Karpas-422 (cell line): ENCODE data around the gene ZSWIM4. TPM values are rescaled to one million over a fixed set of nuclear protein-coding genes. Genes with fewer than 3 reads are reported as not detected.

Source experiments
- DNase-seq: peaks from one replicate; pipeline ENCODE4 v3.0.0-alpha.2; 2015
- H2AFZ ChIP-seq: fragments of 200-600 bp; sonication (generic); 2 replicates; pipeline ENCODE4 v1.6.1; 2014; ENCODE audit warnings: antibody characterized with exemption, low read length, mixed read lengths
- H3K27ac ChIP-seq: fragments of 200-600 bp; sonication (generic); 2 replicates; pipeline ENCODE4 v1.5.1; 2014; ENCODE audit warnings: mild to moderate bottlenecking, low read length, moderate library complexity
- H3K27me3 ChIP-seq: fragments of 200-600 bp; sonication (generic); 2 replicates; pipeline ENCODE4 v1.6.1; 2014; ENCODE audit warnings: low read length, mixed read lengths
- H3K36me3 ChIP-seq: fragments of 200-600 bp; sonication (generic); 2 replicates; pipeline ENCODE4 v1.6.1; 2014; ENCODE audit warnings: low read length, mixed read lengths; ENCODE audit not compliant: insufficient read depth
- H3K4me1 ChIP-seq: fragments of 200-600 bp; sonication (generic); 2 replicates; pipeline ENCODE4 v1.6.1; 2014; ENCODE audit warnings: mild to moderate bottlenecking, low read length, mixed read lengths
- H3K4me2 ChIP-seq: fragments of 200-600 bp; sonication (generic); 2 replicates; pipeline ENCODE4 v1.6.1; 2014; ENCODE audit warnings: low read length, low read depth, mild to moderate bottlenecking; ENCODE audit not compliant: poor library complexity, severe bottlenecking
- H3K4me3 ChIP-seq: fragments of 200-600 bp; sonication (generic); 2 replicates; pipeline ENCODE4 v1.5.1; 2014; ENCODE audit warnings: mild to moderate bottlenecking, antibody characterized with exemption, low read length, mixed read lengths
- H3K79me2 ChIP-seq: fragments of 200-600 bp; sonication (generic); 2 replicates; pipeline ENCODE4 v1.6.1; 2014; ENCODE audit warnings: mild to moderate bottlenecking, low read length, mixed read lengths
- H3K9ac ChIP-seq: fragments of 200-600 bp; sonication (generic); 2 replicates; pipeline ENCODE4 v1.6.0; 2014; ENCODE audit warnings: low read length
- H3K9me2 ChIP-seq: fragments of 200-600 bp; sonication (generic), shearing (Covaris generic); replicated peaks from 2 replicates; pipeline ENCODE4 v1.6.0; 2014; ENCODE audit warnings: mild to moderate bottlenecking, low read length, moderate library complexity; ENCODE audit not compliant: insufficient read depth
- H3K9me3 ChIP-seq: fragments of 300-700, 200-600 bp; sonication (generic); 2 replicates; pipeline ENCODE4 v1.6.1; 2014; ENCODE audit warnings: low read length, mixed read lengths
- H4K20me1 ChIP-seq: fragments of 200-600 bp; sonication (generic); 2 replicates; pipeline ENCODE4 v1.6.1; 2014; ENCODE audit warnings: mild to moderate bottlenecking, antibody characterized with exemption, low read length, low read depth; ENCODE audit not compliant: insufficient read depth
- total RNA-seq: library from RNA; depleted of rRNA; stranded (reverse); fragments of >200 nt; shearing (Covaris generic); gene quantifications from 2 replicates; pipeline ENCODE4 v1.2.3, GENCODE V29; 2014; ENCODE audit warnings: low replicate concordance

Gene ZSWIM4
- total RNA-seq, 1 experiment from 2014 or later: 7.3 TPM

DNA sequence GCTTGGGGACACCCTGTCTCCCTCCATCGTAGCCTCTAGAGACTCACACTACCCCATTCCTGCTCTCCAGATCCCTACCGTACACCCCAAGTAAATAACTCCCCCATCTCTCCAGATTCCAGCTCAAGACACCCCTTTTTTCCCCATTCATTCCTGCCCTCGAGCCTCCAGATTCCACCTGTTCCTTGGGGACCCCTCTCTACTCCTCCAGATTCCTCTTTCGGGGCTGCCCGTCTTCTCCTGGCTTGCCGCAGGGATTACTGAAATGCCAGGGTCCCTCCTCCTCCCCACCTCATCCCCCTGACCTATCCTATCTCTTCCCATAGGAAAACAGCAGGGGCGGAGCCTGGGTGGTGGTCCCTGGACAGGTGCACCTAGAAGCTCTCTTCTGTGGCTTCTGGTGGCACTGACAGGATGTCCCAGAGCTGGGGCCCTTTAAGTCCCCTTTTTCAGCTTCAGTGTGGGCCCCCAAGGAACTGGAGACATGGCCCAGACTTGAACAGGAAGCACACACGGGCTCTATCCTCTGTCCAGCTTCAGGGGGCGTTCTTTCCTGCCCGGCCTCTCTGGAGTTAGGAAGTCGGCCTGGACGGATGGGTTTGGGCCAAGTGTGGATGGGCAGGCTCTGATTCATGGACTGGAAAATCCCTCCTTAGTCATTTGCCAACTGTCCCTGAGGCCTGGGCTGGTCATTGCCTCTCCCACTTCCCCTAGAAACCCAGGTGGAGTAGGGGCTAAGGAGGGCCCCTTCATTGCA, 1.2 kb downstream of the ZSWIM4 start:
- Histone ChIP-seq H3K27me3 (no peaks in the 10 kb centered on the region), H3K36me3 (no peaks in the 10 kb centered on the region), H3K4me3 (peak overlapping the region; percentile 85), H3K9me3 (no peaks in the 10 kb centered on the region), H3K79me2 (peaks cover 2% of the 10 kb centered on the region; the same call in 1 of the 2 replicates), H3K9ac (peak overlapping the region; percentile 85), H3K27ac (no peak overlapping the region), H3K4me1 (peaks cover 18% of the 10 kb centered on the region), H3K4me2 (peak overlapping the region; percentile 88), H3K9me2 (no peaks in the 10 kb centered on the region), H4K20me1 (no peaks in the 10 kb centered on the region), H2AFZ (no peak overlapping the region)
- no peak for DNase-seq

DNA sequence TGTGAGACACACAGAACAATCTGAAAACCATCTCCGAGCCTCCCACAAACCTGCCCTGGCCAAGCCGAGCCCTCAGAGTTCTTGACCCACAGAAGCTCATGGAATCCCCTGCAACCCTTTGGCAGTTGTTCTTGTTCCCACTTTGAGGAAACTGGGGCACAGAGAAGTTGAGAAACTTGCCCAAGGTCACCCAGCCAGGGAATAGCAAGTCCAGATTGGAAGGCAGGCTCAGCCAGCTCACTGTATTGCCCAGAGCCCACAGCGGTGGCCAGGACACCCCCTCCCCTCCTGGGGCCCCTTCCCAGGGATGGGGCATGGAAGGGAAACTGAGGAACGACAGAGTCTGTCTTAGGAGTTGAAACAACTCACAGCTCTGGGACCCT, 1.8 kb downstream of the ZSWIM4 start:
- H3K9me3 ChIP-seq: no peaks in the 10 kb centered on the region
- peaks cover 2% of the 10 kb centered on the region; the same call in 1 of the 2 replicates for H3K79me2 ChIP-seq
- H3K4me3 ChIP-seq: no peak overlapping the region
- H3K9me2 ChIP-seq: no peaks in the 10 kb centered on the region
- no peaks in the 10 kb centered on the region for H3K27me3 ChIP-seq
- peaks cover 18% of the 10 kb centered on the region for H3K4me1 ChIP-seq
- no peak for DNase-seq
- H3K27ac ChIP-seq: no peak overlapping the region
- H4K20me1 ChIP-seq: no peaks in the 10 kb centered on the region
- peak overlapping the region; percentile 85; the same call in 1 of the 2 replicates for H3K9ac ChIP-seq
- H2AFZ ChIP-seq: no peak overlapping the region
- no peaks in the 10 kb centered on the region for H3K36me3 ChIP-seq
- H3K4me2 ChIP-seq: peak overlapping the region; percentile 88

GRCh38 chr19:13797870-13798269, 2.6 kb downstream of the ZSWIM4 start:
- Histone ChIP-seq H3K36me3 (no peaks in the 10 kb centered on the region), H4K20me1 (no peaks in the 10 kb centered on the region), H3K27ac (no peak overlapping the region), H3K4me3 (no peak overlapping the region), H3K79me2 (peaks cover 2% of the 10 kb centered on the region; the same call in 1 of the 2 replicates), H3K4me1 (peaks cover 18% of the 10 kb centered on the region), H3K27me3 (no peaks in the 10 kb centered on the region), H2AFZ (no peak overlapping the region), H3K9ac (no peak overlapping the region), H3K4me2 (no peak overlapping the region), H3K9me3 (no peaks in the 10 kb centered on the region), H3K9me2 (no peaks in the 10 kb centered on the region)
- no peak for DNase-seq

DNA sequence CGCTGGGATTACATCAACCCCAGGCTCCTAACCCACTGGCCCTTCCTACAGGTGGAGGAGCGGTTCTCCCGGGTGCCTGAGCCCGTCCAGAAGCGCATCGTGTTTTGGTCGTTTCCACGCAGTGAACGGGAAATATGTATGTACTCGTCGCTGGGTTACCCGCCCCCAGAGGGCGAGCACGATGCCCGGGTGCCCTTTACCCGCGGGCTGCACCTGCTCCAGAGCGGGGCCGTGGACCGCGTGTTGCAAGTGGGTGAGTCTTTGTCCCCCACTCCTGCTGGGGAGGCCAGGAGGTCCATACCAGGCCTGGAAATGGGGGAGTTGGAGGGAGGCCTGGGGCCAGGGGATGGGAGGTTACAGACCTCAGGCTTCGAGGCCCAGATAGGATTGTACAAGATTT, 4.4 kb downstream of the ZSWIM4 start:
- peaks cover 2% of the 10 kb centered on the region; the same call in 1 of the 2 replicates for H3K79me2 ChIP-seq
- H3K27me3 ChIP-seq: no peaks in the 10 kb centered on the region
- H3K9ac ChIP-seq: no peak overlapping the region
- H3K4me3 ChIP-seq: no peak overlapping the region
- no peaks in the 10 kb centered on the region for H4K20me1 ChIP-seq
- no peaks in the 10 kb centered on the region for H3K9me2 ChIP-seq
- no peak overlapping the region for H3K4me2 ChIP-seq
- H3K9me3 ChIP-seq: no peaks in the 10 kb centered on the region
- DNase-seq: no peak
- no peaks in the 10 kb centered on the region for H3K36me3 ChIP-seq
- H2AFZ ChIP-seq: no peak overlapping the region
- peaks cover 14% of the 10 kb centered on the region for H3K4me1 ChIP-seq
- no peak overlapping the region for H3K27ac ChIP-seq

- no peaks in the 10 kb centered on the region for H3K9me2 ChIP-seq
- H3K4me1 ChIP-seq: no peaks in the 10 kb centered on the region
- no peaks in the 10 kb centered on the region for H3K79me2 ChIP-seq
- no peak overlapping the region for H3K4me3 ChIP-seq
- H3K27me3 ChIP-seq: no peaks in the 10 kb centered on the region
- no peak for DNase-seq
- no peak overlapping the region for H2AFZ ChIP-seq
- no peaks in the 10 kb centered on the region for H3K9me3 ChIP-seq
- H3K36me3 ChIP-seq: no peaks in the 10 kb centered on the region
- no peaks in the 10 kb centered on the region for H4K20me1 ChIP-seq
- H3K4me2 ChIP-seq: no peak overlapping the region
- H3K9ac ChIP-seq: no peak overlapping the region
- H3K27ac ChIP-seq: no peak overlapping the region
Measured at GRCh38 chr19:13803038-13803437, 7.8 kb downstream of the ZSWIM4 start.

- Histone ChIP-seq H3K9me3 (no peaks in the 10 kb centered on the region), H3K9me2 (no peaks in the 10 kb centered on the region), H2AFZ (no peak overlapping the region), H3K4me2 (no peak overlapping the region), H3K9ac (no peak overlapping the region), H3K4me3 (no peak overlapping the region), H3K27ac (no peak overlapping the region), H3K4me1 (no peaks in the 10 kb centered on the region), H3K27me3 (no peaks in the 10 kb centered on the region), H4K20me1 (no peaks in the 10 kb centered on the region), H3K36me3 (no peaks in the 10 kb centered on the region), H3K79me2 (no peaks in the 10 kb centered on the region)
- DNase-seq: no peak
Measured at GRCh38 chr19:13804830-13805683, 9.8 kb downstream of the ZSWIM4 start.

- H3K9me2 ChIP-seq: no peaks in the 10 kb centered on the region
- no peak overlapping the region for H3K27ac ChIP-seq
- H3K4me2 ChIP-seq: no peak overlapping the region
- H3K9ac ChIP-seq: no peak overlapping the region
- no peaks in the 10 kb centered on the region for H3K79me2 ChIP-seq
- no peaks in the 10 kb centered on the region for H3K4me1 ChIP-seq
- no peak overlapping the region for H3K4me3 ChIP-seq
- H4K20me1 ChIP-seq: no peaks in the 10 kb centered on the region
- H3K36me3 ChIP-seq: no peaks in the 10 kb centered on the region
- H2AFZ ChIP-seq: no peak overlapping the region
- no peaks in the 10 kb centered on the region for H3K27me3 ChIP-seq
- no peak for DNase-seq
- H3K9me3 ChIP-seq: no peaks in the 10 kb centered on the region
Measured at GRCh38 chr19:13806728-13807127, 11.5 kb downstream of the ZSWIM4 start.

- Histone ChIP-seq H3K27me3 (no peaks in the 10 kb centered on the region), H3K27ac (no peak overlapping the region), H3K4me1 (no peaks in the 10 kb centered on the region), H2AFZ (no peak overlapping the region), H3K79me2 (no peaks in the 10 kb centered on the region), H3K9ac (no peak overlapping the region), H3K36me3 (no peaks in the 10 kb centered on the region), H3K9me2 (no peaks in the 10 kb centered on the region), H4K20me1 (no peaks in the 10 kb centered on the region), H3K9me3 (no peaks in the 10 kb centered on the region), H3K4me3 (no peak overlapping the region), H3K4me2 (no peak overlapping the region)
- no peak for DNase-seq
Measured at GRCh38 chr19:13807421-13808021, 12.3 kb downstream of the ZSWIM4 start.
